Sigmoid colon (tissue), 4 donors: ENCODE data around the gene HK2.

Experiments
- EP300 ChIP-seq, 4 donors: sonication (generic); formaldehyde crosslinking; IDR thresholded peaks; one replicate each; pipeline ENCODE4 v1.6.1; 2017; ENCODE audit warnings: antibody characterized with exemption in 4 of 4
- POLR2A ChIP-seq, 2 donors: fragments of 450-650 bp; IDR thresholded peaks; one replicate each; pipeline ENCODE4 v1.6.1; 2016; ENCODE audit warnings: antibody characterized with exemption in 2 of 2, mild to moderate bottlenecking in 2 of 2, moderate library complexity in 2 of 2
- TF ChIP-seq, protein P1 (sequence below), 4 experiments: fragments of 450-650 bp in 3 of 4; fragments of 200-600 bp in 1 of 4; IDR thresholded peaks; one replicate each; pipeline ENCODE4 v1.5.1; 2016 to 2019; ENCODE audit warnings: antibody characterized with exemption in 4 of 4, mild to moderate bottlenecking in 3 of 4, moderate library complexity in 2 of 4

DNA sequence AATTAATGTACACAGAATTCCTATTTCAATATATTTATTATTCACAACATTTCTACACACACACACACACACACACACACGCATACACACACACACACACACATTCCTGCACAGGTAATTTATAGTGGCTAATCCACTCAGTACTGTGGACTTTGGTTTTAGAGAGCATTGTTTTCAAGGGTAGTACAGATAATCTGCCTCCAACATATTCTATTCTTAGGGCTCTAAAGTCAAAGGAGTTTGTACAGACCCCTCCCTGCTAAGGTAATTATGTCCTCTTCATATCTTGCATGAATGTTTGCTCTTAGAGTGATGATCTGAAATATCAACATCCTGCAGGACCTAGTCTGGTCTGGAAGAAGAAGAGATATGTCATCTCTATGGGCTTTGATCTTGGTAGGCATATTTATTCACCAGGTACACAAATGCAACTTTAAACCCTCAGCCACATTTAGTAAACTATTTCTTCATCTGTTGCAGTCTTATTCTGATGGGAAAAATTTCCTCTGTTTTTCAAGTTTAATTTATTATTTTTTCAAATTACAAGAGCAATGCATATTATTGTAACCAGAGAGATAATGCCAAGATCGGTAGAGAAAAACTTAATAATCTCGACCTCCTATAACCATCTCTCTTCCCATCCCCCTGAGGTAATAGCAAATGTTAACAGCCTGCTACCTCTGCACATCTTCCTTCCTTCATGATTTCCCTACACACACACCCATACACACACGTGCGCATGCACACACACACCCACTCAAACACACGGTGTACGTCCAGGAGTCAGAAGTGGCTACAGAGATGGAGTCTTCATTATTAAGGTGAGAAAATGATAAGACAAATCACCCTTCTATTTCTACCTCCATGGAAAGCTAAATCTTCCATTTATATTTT is 106.2 kb downstream of the HK2 start:
- no peak for TF ChIP-seq POLR2A (IDR thresholded peaks at IDR 0.05)
- TF ChIP-seq EP300 (IDR thresholded peaks at IDR 0.05), result no peak
- TF ChIP-seq, protein P1, sequence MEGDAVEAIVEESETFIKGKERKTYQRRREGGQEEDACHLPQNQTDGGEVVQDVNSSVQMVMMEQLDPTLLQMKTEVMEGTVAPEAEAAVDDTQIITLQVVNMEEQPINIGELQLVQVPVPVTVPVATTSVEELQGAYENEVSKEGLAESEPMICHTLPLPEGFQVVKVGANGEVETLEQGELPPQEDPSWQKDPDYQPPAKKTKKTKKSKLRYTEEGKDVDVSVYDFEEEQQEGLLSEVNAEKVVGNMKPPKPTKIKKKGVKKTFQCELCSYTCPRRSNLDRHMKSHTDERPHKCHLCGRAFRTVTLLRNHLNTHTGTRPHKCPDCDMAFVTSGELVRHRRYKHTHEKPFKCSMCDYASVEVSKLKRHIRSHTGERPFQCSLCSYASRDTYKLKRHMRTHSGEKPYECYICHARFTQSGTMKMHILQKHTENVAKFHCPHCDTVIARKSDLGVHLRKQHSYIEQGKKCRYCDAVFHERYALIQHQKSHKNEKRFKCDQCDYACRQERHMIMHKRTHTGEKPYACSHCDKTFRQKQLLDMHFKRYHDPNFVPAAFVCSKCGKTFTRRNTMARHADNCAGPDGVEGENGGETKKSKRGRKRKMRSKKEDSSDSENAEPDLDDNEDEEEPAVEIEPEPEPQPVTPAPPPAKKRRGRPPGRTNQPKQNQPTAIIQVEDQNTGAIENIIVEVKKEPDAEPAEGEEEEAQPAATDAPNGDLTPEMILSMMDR (IDR thresholded peaks at IDR 0.05), result no peak
